ENCODE results near the gene REV1.

DNA sequence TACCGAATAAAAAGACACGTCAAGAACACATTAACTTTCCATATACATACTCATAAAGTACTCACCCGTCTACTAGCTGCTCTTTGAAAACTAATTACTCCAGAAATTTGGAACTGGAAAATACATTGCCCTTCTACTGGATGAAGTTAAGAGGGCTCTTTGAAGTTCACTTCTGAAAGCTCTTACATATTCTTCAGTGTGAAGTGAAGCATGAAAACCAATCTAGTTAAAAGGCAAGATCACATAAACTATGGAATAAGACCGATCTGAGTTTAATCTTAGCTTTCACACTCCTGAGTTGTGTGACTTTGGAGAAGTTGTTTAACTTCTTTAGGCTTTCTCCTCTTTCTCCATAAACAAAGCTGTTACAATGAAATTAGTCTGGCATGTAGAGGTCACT lies 38.5 kb downstream of the REV1 start:
- TF ChIP-seq, protein P1, sequence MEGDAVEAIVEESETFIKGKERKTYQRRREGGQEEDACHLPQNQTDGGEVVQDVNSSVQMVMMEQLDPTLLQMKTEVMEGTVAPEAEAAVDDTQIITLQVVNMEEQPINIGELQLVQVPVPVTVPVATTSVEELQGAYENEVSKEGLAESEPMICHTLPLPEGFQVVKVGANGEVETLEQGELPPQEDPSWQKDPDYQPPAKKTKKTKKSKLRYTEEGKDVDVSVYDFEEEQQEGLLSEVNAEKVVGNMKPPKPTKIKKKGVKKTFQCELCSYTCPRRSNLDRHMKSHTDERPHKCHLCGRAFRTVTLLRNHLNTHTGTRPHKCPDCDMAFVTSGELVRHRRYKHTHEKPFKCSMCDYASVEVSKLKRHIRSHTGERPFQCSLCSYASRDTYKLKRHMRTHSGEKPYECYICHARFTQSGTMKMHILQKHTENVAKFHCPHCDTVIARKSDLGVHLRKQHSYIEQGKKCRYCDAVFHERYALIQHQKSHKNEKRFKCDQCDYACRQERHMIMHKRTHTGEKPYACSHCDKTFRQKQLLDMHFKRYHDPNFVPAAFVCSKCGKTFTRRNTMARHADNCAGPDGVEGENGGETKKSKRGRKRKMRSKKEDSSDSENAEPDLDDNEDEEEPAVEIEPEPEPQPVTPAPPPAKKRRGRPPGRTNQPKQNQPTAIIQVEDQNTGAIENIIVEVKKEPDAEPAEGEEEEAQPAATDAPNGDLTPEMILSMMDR (IDR thresholded peaks at IDR 0.05; ENCODE audit: insufficient read depth, low read depth, low read length), result no peak
- TF ChIP-seq EZH2 (IDR thresholded peaks at IDR 0.05; ENCODE audit: insufficient read depth, low read length), result no peak

All from astrocyte (in vitro differentiated cells and primary cell).